GM21737 (cell line): Measurements from ENCODE around the gene NEK4.

Experiments
- ATAC-seq: cut with Tn5 transposase; IDR thresholded peaks from one replicate; pipeline ENCODE4 v1.9.1; 2021; ENCODE audit warnings: mild to moderate bottlenecking, moderate library complexity; ENCODE audit not compliant: unreplicated experiment

NEK4 gene

GRCh38 chr3:52793702-52794611 lies 23.2 kb upstream of the NEK4 start:
- no peak for ATAC-seq

GRCh38 chr3:52792961-52793695 lies 22.4 kb upstream of the NEK4 start:
- no peak for ATAC-seq

- ATAC-seq = no peak
Observed at GRCh38 chr3:52792413-52792812, 21.7 kb upstream of the NEK4 start.

- ATAC-seq = no peak
Observed at GRCh38 chr3:52791928-52792327, 21.2 kb upstream of the NEK4 start.

- ATAC-seq = no peak
Observed at GRCh38 chr3:52791366-52791765, 20.6 kb upstream of the NEK4 start.

- ATAC-seq = no peak
Observed at GRCh38 chr3:52790741-52791140, 20.0 kb upstream of the NEK4 start.

GRCh38 chr3:52790337-52790736 lies 19.6 kb upstream of the NEK4 start:
- no peak for ATAC-seq

- no peak for ATAC-seq
Observed at GRCh38 chr3:52789746-52790040, 19.0 kb upstream of the NEK4 start.

- no peak for ATAC-seq
Observed at GRCh38 chr3:52788890-52789745, 18.4 kb upstream of the NEK4 start.

- no peak for ATAC-seq
Observed at GRCh38 chr3:52787672-52788625, 17.2 kb upstream of the NEK4 start.

GRCh38 chr3:52787246-52787645 lies 16.5 kb upstream of the NEK4 start:
- ATAC-seq = no peak

GRCh38 chr3:52786330-52787215 lies 15.8 kb upstream of the NEK4 start:
- no peak for ATAC-seq

GRCh38 chr3:52784931-52785590 lies 14.3 kb upstream of the NEK4 start:
- ATAC-seq = no peak

- no peak for ATAC-seq
Observed at GRCh38 chr3:52784021-52784621, 13.4 kb upstream of the NEK4 start.

GRCh38 chr3:52783211-52783555 lies 12.4 kb upstream of the NEK4 start:
- no peak for ATAC-seq

GRCh38 chr3:52782412-52783210 lies 11.9 kb upstream of the NEK4 start:
- no peak for ATAC-seq

- ATAC-seq = no peak
Observed at GRCh38 chr3:52781741-52782140, 11.0 kb upstream of the NEK4 start.
